GM13977 (cell line): ENCODE measurements around the gene CDK4.
A peak's percentile ranks its signal among the peaks of the same experiment; 100 is the strongest.

Experiments
- DNase-seq: peaks from one replicate; pipeline ENCODE4 v3.0.0; 2012; ENCODE audit warnings: low spot score
- in situ Hi-C: fragments of 300-500 bp; cut with MboI; formaldehyde crosslinking; loops from one replicate; pipeline ENCODE4 v1.12.0; 2022; ENCODE audit warnings: low sequenced_read_pairs, low pct_unique_long_range_greater_than_20kb, mixed read lengths, inconsistent platforms; ENCODE audit not compliant: unreplicated experiment
- TF ChIP-seq, protein P1 (sequence below): IDR thresholded peaks from 2 replicates; pipeline ENCODE4 v1.5.1; 2012; ENCODE audit warnings: mild to moderate bottlenecking, control low read depth; ENCODE audit not compliant: insufficient read depth; ENCODE audit errors: extremely low read depth, missing control alignments

The CDK4 gene

DNA sequence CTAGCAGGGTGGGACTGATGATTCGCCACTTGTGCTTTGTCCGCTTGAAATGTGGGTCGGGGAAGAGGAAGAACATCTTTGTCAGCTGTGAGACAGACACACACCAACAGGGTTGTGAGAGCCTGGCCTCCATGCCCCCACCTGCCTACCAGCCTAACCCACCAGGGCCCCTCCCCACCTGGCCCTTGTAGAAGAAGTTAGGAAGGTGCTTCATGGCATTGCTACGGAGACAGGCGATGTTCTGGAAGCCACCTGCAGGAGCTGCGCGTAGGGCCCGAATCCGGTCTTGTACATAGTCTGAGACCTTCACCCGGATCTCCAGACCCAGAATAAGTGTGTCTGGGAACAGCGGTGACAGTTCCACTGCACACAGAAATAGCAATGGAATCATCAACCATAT is 17.5 kb upstream of the CDK4 start:
- TF ChIP-seq, protein P1, sequence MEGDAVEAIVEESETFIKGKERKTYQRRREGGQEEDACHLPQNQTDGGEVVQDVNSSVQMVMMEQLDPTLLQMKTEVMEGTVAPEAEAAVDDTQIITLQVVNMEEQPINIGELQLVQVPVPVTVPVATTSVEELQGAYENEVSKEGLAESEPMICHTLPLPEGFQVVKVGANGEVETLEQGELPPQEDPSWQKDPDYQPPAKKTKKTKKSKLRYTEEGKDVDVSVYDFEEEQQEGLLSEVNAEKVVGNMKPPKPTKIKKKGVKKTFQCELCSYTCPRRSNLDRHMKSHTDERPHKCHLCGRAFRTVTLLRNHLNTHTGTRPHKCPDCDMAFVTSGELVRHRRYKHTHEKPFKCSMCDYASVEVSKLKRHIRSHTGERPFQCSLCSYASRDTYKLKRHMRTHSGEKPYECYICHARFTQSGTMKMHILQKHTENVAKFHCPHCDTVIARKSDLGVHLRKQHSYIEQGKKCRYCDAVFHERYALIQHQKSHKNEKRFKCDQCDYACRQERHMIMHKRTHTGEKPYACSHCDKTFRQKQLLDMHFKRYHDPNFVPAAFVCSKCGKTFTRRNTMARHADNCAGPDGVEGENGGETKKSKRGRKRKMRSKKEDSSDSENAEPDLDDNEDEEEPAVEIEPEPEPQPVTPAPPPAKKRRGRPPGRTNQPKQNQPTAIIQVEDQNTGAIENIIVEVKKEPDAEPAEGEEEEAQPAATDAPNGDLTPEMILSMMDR: no peak
- no peak for DNase-seq
- in situ Hi-C loops: no loop called here

DNA sequence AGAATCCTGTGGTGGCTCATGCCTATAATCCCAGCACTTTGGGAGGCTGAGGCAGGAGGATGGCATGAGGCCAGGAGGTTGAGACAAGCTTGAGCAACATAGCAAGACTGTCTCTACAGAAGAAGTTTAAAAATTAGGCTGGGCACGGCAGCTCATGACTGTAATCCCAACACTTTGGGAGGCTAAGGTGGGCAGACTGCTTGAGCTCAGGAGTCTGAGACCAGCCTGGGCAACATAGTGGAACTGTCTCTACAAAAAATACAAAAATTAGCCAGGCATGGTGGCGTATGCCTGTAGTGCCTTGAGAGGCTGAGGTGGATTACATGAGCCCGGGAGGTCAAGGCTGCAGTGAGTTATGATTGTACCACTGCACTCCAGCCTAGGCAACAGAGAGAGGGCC is 15.8 kb upstream of the CDK4 start:
- TF ChIP-seq, protein P1: no peak
- in situ Hi-C loops: no loop called here
- DNase-seq: no peak

DNA sequence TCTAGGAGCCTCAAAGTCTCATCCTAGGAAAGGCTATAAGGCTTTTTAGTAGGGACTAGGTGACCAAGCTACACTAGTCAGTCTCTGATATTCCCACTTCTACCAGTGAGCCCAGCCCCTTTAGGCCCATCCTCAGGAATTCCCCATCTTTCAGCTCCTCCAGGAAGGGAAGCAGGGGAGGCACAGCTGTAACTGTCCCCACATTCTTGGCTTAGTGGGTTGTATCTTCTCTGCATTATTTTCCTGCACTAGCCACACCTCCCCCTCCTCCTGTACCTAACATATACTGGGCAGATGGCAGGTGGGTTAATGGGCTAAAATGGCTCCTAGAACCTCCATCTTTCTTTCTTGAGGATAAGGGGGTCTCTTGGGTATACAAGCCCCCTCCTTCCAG is 15.2 kb upstream of the CDK4 start:
- in situ Hi-C loops: no loop called here
- TF ChIP-seq, protein P1: no peak
- no peak for DNase-seq

DNA sequence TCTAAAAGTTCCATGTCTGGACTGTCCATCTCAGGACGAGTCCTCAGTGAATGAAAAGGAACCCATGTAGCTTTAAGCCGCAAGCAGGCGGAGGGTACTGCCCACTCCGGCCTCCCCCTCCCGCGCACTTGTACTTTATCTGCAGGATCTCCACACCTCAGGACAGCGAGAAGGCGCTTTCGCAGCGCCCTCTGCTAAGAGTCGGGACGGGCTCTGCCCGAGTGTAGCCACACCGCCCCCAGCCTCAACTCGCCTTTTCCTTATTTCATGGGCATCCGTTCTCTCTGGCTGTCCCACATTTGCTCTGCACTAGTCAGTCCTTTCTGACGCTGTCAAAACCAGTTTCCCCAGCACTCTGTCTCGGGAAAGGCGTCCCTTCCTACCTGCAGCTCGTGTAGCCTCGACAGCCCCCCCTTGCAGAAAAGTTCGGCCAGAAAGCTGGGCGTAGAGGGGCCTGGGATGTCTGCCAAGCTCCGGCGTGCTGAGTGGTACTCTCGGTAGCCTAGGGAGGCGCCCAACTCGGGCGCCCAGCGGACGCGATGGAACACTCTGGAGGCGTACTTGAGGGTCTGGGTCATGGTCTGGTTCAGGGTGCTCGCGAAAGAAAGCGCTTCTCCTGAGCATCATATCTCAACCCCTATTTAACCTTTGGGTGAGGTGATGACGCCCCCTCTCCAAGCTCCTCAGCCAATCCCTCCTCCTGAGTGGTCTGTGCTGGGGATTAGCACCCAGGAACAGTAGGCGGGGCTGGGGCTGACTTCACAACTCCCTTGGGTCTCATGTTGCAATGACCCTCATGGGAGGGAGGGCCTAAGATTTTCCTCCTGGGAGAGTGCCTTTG is 14.6 kb upstream of the CDK4 start, which contains the start of gene CYP27B1:
Gene CYP27B1 (minus strand): TSS at position 615 of the 841 bp plus-strand sequence. CDS start 37 bp downstream, at position 578.
- in situ Hi-C loops: no loop called here
- TF ChIP-seq, protein P1: no peak
- DNase-seq: no peak

DNA sequence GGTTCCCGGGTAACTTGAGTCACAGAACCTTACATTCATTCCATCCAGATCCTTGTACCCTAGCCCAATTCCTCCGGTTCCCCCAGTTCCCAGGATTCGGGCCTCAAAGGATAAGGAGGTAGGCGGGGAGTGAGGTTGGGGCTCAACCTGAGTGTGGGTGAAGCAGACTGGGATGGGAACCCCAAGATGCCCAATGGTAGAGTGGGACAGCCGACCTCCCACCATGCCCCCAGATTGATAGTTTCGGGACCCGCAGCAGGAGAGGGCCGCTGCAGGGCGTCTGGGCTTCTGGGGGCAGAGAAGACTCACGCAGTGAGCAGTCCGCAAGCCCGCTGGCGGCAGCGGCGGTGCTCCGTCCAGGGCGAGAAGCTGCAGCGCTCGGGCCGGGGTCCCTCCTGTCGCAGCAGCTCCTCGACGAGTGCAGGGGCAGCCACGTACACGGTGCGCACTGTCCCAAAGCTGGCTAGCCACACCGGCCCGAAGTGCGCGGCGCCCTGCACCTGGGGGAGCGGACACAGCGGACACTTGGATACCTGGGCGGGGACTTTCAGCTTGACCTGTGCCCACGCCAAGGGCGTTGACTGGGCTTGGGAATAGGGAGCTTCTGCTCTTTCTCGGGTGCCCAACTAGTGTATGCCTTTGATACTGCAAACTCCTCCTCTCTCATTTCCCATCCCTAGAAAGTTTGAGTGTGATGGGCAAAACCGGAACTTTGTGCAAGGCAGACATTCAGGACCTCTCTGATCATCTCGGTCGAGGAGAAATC is 13.8 kb upstream of the CDK4 start:
- no peak for DNase-seq
- in situ Hi-C loops: no loop called here
- TF ChIP-seq, protein P1: no peak

DNA sequence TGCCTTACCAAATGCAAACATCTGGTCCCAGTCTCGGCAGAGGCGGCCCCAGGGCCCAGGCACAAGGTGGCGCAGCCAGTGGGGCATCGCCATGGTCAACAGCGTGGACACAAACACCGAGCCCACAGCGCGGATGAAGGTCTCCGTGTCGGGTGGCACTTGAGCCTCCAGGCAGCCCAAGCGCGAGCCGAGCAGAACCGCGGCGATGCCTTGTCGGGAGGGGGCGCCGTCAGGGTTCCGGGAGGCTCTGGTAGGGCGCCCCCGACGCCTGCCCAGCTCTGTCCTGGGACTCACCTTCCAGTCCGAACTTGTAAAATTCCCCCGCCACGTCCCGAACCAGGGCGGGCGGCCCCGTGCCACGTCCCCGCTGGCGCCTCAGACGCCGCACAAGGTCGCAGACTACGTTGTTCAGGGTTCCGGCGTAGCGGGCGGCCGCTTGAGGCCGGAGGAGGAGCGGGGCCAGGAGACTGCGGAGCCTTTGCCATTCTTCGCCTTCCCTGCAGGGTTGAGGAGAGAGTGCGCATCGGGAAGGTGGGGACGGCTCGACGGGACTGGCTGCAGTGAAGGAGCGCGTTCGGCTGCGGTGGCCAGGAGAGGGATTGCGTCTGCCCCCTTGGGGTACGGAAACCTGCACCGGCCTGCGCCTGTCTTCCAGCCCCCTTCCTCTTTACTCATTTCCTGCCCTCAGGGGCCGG is 13.0 kb upstream of the CDK4 start:
- TF ChIP-seq, protein P1: peak; percentile 65
- in situ Hi-C loops: no loop called here
- DNase-seq: no peak
